Mucosa of descending colon (tissue), 3 donors: ENCODE results near the gene UBL4B. TPM values are rescaled to one million over a fixed set of nuclear protein-coding genes. Genes with fewer than 3 reads are reported as not detected.

Source experiments
- ATAC-seq: fragments of 200-7000 bp; cut with Tn5 transposase; one replicate; pipeline ENCODE4 v1.9.1; 2020; ENCODE audit warnings: mild to moderate bottlenecking, moderate library complexity
- DNase-seq, 3 donors: peaks; one replicate each; pipeline ENCODE4 v3.0.0-alpha.2; 2020
- H3K36me3 ChIP-seq: fragments of 200-600 bp; one replicate; pipeline ENCODE4 v1.8.0; 2021; ENCODE audit warnings: low read depth, mild to moderate bottlenecking
- H3K4me1 ChIP-seq: fragments of 200-600 bp; one replicate; pipeline ENCODE4 v1.8.0; 2021; ENCODE audit warnings: low read depth, mild to moderate bottlenecking
- H3K4me3 ChIP-seq: fragments of 200-600 bp; one replicate; pipeline ENCODE4 v1.8.0; 2021; ENCODE audit warnings: mild to moderate bottlenecking
- H3K9me3 ChIP-seq: fragments of 200-600 bp; one replicate; pipeline ENCODE4 v1.8.0; 2021; ENCODE audit warnings: mild to moderate bottlenecking
- intact Hi-C, 2 donors: fragments of 100-400 bp; cut with DNase I in 1 of 2; cut with micrococcal nuclease in 1 of 2; formaldehyde crosslinking; loops; one replicate each; pipeline versions ENCODE4 v1.11.0 to v1.11.1; 2022; cut with DNase I, micrococcal nuclease
- total RNA-seq, 3 donors: library from RNA; stranded (reverse); fragmentation: NEBNext Ultra II Directional in 2 of 3; extraction: Animal tissue kit (Norgen Biotek cat#: 25700) in 2 of 3; gene quantifications; one replicate each; pipeline versions ENCODE4 v1.2.1 to v1.2.4, GENCODE V29; 2021 to 2023
- TF ChIP-seq, protein P1 (sequence below): fragments of 200-600 bp; IDR thresholded peaks from one replicate; pipeline ENCODE4 v1.8.0; 2022; ENCODE audit warnings: antibody characterized with exemption, mild to moderate bottlenecking
- donor health status: DM: no; HTN: no; CAD: no; lungs with moderate emphysema.
- donor health status: DM: no; HTN: no; CAD: no.
- donor health status: DM: no; HTN: yes; CAD: no.

The UBL4B gene
- total RNA-seq, 3 donors from 2014 or later: not detected

- intact Hi-C loops: no loop called here
- TF ChIP-seq, protein P1, sequence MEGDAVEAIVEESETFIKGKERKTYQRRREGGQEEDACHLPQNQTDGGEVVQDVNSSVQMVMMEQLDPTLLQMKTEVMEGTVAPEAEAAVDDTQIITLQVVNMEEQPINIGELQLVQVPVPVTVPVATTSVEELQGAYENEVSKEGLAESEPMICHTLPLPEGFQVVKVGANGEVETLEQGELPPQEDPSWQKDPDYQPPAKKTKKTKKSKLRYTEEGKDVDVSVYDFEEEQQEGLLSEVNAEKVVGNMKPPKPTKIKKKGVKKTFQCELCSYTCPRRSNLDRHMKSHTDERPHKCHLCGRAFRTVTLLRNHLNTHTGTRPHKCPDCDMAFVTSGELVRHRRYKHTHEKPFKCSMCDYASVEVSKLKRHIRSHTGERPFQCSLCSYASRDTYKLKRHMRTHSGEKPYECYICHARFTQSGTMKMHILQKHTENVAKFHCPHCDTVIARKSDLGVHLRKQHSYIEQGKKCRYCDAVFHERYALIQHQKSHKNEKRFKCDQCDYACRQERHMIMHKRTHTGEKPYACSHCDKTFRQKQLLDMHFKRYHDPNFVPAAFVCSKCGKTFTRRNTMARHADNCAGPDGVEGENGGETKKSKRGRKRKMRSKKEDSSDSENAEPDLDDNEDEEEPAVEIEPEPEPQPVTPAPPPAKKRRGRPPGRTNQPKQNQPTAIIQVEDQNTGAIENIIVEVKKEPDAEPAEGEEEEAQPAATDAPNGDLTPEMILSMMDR: no peak
- Histone ChIP-seq H3K4me3 (no peak overlapping the region), H3K4me1 (no peaks in the 10 kb centered on the region), H3K36me3 (no peaks in the 10 kb centered on the region), H3K9me3 (no peaks in the 10 kb centered on the region)
- DNase-seq (no peak), ATAC-seq (no peak)
Measured at GRCh38 chr1:110091791-110092190, 20.5 kb upstream of the UBL4B start.

GRCh38 chr1:110092991-110093390 lies 19.3 kb upstream of the UBL4B start:
- intact Hi-C loops: no loop called here
- H3K9me3 ChIP-seq: no peaks in the 10 kb centered on the region
- ATAC-seq (no peak), DNase-seq (no peak)
- H3K36me3 ChIP-seq: no peaks in the 10 kb centered on the region
- TF ChIP-seq, protein P1: no peak
- H3K4me3 ChIP-seq: no peak overlapping the region
- H3K4me1 ChIP-seq: no peaks in the 10 kb centered on the region

DNA sequence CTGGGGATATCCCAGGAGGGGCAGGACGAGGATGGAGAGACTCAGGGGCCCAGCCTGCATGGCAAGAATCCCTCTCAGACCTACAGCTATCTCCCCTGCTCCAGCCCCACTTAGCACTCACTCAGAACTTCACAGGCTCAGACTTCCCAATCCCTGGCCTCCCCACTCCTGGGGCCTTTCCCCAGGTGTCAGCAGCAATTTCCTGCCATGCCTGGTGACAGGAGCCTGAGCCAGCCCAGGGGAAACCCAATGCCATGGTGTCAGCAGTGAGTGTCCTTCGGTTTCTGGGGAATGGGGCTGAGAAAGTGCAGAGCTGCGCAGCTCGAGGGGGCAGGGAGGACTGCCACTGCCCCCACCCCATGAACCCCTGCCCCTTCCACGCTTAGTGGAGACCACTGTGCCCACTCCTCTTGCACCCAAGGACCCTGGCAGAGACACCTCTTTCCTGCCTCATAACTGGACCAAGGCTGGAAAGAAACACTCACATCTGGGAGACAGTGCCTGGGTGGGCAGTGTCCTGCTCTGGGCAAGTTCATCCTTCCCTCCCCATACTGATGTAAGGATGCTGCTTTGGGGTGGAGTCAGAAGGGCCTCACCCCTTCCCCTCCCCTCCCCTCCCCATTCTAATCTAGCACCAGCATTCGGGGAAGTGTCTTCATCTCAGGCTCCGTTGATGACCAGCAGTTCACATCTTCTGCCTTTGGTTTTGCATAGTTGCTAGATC lies 17.1 kb upstream of the UBL4B start:
- DNase-seq: no peak
- no peaks in the 10 kb centered on the region for H3K4me1 ChIP-seq
- ATAC-seq: no peak

GRCh38 chr1:110097507-110098221 lies 14.6 kb upstream of the UBL4B start:
- ATAC-seq (no peak), DNase-seq (no peak)
- TF ChIP-seq, protein P1: no peak
- Histone ChIP-seq H3K9me3 (no peaks in the 10 kb centered on the region), H3K4me1 (no peaks in the 10 kb centered on the region), H3K4me3 (no peak overlapping the region), H3K36me3 (no peaks in the 10 kb centered on the region)
- intact Hi-C loops: no loop called here

More for the DNA sequence above, 17.1 kb upstream of the UBL4B start:
- no peaks in the 10 kb centered on the region for H3K36me3 ChIP-seq
- no peaks in the 10 kb centered on the region for H3K9me3 ChIP-seq
- TF ChIP-seq, protein P1: no peak
- intact Hi-C loops: no loop called here
- H3K4me3 ChIP-seq: no peak overlapping the region

- intact Hi-C loops: no loop called here
- TF ChIP-seq, protein P1: no peak
- Histone ChIP-seq H3K9me3 (no peaks in the 10 kb centered on the region), H3K4me1 (no peaks in the 10 kb centered on the region), H3K4me3 (no peak overlapping the region), H3K36me3 (no peaks in the 10 kb centered on the region)
- no peak for DNase-seq
- ATAC-seq: no peak
Measured at GRCh38 chr1:110098222-110099026, 13.8 kb upstream of the UBL4B start.
